Stimulated activated CD8-positive, alpha-beta memory T cell treated with anti-CD3 and anti-CD28 coated beads, Interleukin-12 subunit alpha, Interleukin-12 subunit beta, amount 100 ng/mL, for 24 hours (primary cell): ENCODE measurements around the gene PITPNB.

Experiments
- DNase-seq: peaks from one replicate; pipeline ENCODE4 v3.0.0-alpha.2; 2020; ENCODE audit errors: extremely low read depth

PITPNB gene

DNA sequence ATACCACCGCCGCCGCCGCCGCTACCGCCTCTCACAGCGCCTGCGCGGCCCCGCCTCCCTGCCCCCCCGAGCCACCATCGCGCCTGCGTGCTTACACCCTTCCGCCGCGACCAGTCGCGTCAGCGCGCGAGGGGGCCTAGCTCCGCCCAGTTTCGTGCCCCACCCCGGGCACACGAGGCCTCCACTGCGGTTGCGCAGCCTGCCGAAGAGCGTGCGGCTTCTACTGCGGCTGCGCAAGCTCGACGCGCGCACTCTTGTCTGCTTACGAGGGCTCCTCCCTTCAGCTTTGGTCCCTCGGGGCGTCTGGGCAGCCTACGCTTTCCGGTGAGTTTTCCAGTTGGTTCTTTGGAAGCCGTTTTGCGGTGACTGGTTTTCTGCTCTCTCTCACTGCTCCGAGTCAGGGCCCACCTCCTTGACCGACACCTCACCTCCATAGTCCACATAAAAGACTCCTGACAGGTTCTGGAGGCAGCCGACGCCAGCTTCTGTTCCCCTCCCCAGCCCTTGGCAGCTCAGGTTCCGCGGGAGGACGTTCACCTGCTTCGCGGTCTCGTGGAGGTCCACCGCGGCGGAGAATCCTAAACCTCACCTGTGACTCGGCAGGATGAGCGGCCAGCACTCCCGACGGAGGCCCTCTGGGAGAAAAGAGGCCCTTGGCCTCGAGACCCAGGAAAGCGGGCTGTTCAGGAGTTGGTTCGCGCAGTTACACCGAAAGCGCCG, at the start of gene PITPNB:
TSS of gene PITPNB (minus strand) at position 35 of the 720 bp plus-strand sequence. CDS start 65 bp downstream, outside the sequence.
- DNase-seq: peak; percentile 97

DNA sequence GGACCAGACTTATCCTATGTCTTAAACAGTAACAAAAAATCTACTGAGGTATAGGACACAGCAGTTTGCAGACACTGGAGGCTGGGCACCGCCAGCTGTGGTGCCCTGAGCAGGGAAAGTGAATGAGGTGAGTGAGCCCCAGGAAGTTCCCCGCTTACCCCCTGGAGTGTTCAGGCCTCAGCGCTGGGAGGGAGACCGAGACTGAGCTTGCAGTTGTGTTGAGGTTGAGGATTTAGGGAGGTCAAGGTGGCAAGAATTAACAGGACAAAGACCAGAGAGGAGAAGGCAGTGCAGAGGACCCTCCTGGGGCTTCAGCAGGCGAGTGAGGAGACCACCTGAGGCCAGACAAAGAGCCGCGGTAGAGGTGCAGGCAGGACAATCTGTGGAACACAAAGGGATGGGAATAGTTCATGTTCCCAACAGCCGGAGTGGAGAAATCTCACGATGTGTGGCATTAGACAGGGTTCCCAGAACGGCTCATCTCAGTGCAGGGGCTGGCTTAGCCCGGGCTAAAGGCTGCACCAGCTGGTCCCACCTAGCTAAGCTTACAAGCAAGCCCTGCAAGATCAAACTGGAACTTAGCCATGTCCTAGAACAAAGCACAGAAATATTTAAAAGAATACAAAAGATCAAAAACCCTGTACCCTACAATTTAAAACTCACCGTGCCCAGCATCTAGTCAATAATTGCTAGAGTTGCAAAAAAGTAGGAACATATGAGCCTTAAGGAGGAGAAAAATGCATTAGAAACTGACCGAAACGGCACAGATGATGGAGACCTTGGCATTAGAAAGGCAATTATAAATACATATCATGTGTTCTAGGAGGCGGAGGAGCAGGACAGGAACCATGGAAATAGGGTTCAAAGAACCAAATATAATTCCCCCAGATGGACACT, 47.4 kb upstream of the PITPNB start:
- no peak for DNase-seq

DNA sequence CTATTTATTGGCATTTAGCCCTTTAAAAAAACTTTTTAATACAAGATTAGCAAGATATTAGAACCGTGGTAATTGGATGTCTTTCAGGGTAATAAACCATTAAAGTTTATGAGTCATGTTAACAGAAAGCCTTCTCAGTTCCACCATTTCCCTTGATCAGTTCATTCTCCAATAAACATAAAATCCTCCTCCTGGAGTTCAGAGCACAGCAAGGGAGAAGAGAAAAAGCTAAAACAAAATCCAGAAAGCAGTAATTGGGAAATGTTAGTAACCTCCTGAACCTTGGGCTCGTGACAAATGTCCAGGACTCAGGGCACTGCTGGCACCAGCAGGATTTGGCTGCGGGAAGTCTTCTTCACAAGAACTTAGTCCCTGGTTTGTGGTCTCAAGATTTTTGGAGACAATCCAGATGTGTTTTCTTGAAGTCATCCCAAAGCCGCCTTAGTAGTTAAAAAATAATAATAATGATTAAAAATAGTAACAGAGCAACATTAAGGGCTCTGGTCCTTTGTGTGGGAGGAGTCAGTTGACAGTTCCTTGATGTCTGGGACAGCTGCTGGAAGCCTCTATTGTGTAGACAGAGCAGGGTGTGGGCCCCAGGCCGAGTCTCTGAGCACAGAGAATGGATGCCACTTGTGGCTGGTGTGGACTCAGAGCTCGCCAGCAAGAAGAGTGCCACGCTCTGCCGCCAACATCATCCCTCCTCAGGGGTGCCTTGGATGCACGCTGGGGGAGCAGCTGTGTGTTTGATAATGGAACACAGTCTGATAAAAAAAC, 43.4 kb upstream of the PITPNB start:
- no peak for DNase-seq

GRCh38 chr22:27961680-27962079, 42.6 kb upstream of the PITPNB start:
- DNase-seq: no peak

DNA sequence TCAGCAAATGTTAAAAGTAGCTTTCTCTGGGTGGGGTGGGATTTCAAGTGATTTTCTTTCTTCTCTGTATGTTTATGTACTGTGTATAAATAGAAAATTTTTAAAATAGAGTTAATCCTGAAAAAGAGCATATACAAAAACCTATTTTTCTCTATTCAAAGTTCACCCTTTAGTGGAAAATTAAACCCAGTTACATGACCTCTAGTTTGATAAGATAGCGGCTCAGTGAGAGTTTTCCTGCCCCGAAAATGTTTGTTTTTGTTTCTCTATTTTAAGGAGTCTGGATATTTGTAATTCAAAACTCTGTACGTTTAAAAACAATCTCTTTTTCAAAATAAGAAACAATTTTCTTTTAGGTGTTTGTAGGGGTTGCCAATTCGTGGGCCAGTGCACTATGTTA, 42.1 kb upstream of the PITPNB start:
- no peak for DNase-seq

DNA sequence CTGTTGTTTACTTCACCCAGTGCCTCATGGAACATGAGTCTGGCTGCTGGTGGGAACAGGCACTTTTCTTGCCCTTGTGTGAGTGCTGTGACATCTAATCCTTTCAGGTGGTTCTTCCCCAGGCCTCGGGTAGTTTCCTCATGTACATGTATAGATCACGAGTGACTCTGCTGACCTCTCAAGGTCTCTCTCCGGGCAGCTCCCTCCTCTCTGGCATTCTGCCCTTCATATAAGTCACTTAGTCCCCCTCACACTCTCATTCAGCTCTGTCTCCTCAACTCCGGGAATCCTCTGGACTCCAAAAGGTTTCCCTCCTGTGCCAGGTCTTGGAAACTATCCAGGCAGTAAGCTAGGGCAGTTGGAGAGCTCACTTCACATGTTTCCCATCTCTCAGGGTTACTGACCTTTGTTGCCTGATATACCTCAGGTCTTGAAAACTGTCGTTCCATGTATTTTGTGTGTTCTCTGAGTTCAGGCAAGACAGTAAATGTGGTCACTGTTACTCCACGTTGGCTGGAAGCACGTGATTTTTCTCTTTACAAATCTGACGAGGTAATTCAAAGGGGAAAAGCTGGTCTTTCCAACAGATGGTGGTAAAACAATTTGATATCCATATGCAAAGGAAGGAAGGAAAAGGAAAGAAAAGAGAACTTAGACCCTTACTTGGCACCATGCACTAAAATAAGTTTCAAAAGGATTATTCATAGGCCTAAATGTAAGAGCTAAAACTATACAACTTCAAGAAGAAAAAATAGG, 40.5 kb upstream of the PITPNB start:
- no peak for DNase-seq

DNA sequence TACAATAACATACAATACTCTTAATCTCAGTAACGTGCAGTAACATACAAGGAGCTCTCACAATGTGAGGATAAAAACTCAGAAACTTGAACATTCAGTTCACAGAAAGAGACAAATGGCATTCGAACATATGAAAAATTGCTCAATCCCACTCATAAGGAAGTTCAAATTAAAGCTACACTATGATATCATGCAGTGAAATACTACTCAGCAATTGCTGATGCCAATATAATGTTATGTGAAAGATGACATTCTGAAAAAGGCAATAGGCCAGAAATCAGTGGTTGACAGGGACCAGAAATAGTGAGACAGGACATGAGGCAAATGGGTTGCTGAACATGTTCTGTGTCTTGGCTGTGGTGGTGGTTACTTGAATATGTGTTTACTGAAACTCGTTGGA, 33.7 kb upstream of the PITPNB start:
- DNase-seq: no peak

DNA sequence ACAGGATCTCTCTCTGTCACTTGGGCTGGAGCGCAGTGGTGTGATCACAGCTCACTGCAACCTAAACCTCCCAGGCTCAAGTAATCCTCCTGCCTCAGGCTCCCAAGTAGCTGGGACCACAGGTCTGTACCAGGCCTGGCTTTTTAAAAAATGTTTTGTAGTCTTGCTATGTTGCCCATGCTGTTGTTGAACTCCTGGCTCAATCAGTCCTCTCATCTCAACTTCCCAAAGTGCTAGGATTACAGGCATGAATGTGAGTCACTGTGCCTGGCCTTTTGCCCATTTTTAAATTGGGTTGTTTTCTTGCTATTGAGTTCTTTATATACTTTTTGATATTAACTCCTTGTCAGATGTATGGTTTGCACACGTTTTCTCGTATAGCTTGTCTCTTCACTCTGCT, 33.0 kb upstream of the PITPNB start:
- no peak for DNase-seq

DNA sequence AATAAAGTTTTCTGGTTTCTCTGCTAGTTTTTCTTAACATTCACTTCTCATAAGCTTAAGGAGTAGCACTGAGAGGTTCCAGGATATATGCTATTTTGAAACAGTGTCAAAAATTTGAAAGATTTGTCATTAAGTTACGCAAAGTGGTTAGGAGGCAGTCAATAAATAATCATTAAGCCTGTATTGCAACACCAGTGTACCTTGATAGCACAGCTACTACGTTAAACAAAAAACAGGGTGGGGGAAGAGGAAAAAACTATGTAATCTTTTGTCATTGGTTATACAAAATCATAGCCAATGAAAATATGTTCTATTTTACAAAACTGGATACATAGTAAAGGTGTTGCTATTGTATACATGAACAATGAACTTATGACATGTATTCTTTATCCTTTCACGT, 30.4 kb upstream of the PITPNB start:
- DNase-seq: no peak

GRCh38 chr22:27948569-27948968, 29.5 kb upstream of the PITPNB start:
- DNase-seq: no peak

DNA sequence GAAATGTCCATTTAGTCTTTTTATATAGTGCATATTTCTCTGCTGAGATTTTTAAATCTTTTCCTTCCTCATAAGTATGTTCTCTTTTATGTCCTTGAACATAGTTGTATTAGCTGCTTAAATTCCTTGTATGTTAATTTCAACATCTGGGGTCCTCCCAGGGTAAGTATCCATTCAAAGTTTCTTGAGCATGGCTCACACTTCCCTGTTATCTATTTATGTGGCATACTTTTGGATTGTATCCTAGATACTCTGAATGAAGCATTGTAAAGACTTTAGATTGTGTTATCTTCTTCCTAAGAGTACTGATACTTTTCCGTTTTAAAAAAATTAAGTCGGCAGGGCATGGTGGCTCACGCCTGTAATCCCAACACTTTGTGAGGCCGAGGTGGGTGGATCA, 28.4 kb upstream of the PITPNB start:
- no peak for DNase-seq

GRCh38 chr22:27941143-27941542, 22.1 kb upstream of the PITPNB start:
- no peak for DNase-seq

- no peak for DNase-seq
Measured at GRCh38 chr22:27937453-27937852, 18.4 kb upstream of the PITPNB start.

DNA sequence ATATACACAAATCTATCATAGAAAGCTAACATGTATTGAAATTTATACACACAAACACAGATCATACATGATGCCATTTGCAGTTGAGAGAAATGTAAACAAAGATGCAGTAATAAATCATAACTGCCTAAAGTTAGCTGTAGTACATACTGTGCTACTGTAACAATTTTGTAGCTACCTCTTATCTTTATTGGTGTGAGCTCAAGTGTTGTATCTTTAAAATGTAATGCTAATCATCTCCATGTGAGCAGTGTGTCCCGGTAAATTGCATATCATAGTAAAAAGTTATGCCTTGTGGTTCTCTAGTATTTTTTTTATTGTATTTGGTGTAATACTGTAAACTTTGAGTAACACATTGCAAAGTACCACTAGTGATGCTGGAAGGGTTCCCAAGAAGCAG, 16.8 kb upstream of the PITPNB start:
- no peak for DNase-seq

- DNase-seq: no peak
Measured at GRCh38 chr22:27934069-27934468, 15.0 kb upstream of the PITPNB start.

GRCh38 chr22:27933186-27933983, 14.3 kb upstream of the PITPNB start:
- no peak for DNase-seq

GRCh38 chr22:27930331-27931060, 11.4 kb upstream of the PITPNB start:
- DNase-seq: no peak

DNA sequence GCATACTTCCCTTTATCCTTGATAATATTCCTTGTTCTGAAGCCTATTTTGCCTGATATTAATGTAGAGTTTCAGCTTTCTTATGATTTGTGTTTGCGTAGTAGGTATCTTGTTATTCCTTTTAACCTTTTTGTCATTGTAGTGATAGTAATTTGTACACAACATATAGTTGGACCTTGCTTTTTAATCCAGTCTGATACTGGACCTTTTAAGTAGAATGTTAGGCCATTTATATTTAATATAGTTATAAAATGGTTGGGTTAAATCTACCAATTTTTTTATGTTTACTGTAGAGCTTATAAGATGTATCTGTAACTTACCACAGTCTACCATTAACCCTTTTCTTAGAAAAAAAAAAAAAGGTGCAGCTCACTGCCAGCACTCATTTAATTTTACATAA, 8.6 kb upstream of the PITPNB start:
- DNase-seq: no peak

- no peak for DNase-seq
Measured at GRCh38 chr22:27925331-27925730, 6.3 kb upstream of the PITPNB start.
